ENCODE measurements around the gene DIAPH3.

The DIAPH3 gene

GRCh38 chr13:59890054-59890453, 273.7 kb downstream of the DIAPH3 start:
- no peak for DNase-seq
- intact Hi-C loops (cut with DNase I): no loop called here

DNA sequence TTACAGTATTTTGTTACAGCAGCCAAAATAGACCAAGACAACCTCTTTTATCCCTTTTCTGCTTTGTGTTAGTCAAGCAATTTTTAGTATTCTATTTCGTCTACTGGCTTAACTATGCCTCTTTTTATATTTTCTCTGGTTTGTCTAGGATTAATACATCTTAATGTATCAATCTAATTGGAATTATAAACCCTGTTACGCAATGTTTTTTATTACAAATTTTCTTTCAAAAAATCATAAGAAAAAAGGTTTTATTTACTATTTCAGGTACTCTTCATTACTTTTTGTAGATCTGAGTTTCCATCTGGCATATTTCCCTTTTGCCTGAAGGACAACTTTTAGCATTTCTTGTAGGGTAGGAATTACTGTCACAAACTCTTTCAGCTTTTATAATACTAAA, 275.3 kb downstream of the DIAPH3 start:
- intact Hi-C loops (cut with DNase I): no loop called here
- no peak for DNase-seq

DNA sequence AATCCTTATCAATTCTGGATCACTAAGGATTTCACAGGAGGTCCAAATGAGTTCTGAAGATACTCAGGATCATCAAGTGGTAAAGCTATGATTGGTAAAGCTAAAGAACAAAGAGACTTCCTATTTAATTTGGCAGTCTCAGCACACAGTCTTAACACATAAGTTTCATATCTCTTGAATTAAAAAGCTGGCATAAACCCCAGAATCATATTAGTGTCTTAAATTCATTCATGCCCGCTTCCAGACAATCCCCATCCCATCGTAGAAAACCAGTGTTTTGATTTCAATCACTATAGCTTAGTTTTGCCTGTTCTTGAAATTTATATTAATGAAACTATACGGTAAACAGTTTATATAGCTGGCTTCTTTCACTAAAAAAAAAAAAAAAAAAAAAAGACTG, 278.7 kb downstream of the DIAPH3 start:
- no peak for DNase-seq
- intact Hi-C loops (cut with DNase I): no loop called here

GRCh38 chr13:59883885-59884284, 279.8 kb downstream of the DIAPH3 start:
- intact Hi-C loops (cut with DNase I): no loop called here

DNA sequence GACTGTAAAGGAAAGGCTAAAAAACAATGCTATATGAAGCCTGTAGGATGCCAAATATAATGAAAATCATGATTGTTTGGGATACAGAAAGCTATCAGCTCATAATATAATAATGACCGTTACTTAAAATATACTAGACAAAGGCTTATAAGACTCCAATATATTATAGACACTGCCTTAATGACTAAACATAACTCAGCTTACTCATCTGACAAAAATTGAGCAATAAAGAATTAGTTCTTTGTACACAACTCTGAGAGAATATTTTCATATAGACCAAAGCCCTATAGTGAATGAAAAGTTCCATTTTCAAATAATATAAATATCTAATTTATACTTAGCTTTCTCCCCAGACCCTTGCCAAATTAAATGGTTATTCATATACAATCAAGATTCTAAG, 283.3 kb downstream of the DIAPH3 start:
- intact Hi-C loops (cut with DNase I): no loop called here
- DNase-seq: no peak

More at GRCh38 chr13:59883885-59884284, 279.8 kb downstream of the DIAPH3 start:
- DNase-seq: no peak

- intact Hi-C loops (cut with DNase I): no loop called here
- no peak for DNase-seq
These were observed 284.4 kb downstream of the DIAPH3 start for GRCh38 chr13:59879281-59879680.

DNA sequence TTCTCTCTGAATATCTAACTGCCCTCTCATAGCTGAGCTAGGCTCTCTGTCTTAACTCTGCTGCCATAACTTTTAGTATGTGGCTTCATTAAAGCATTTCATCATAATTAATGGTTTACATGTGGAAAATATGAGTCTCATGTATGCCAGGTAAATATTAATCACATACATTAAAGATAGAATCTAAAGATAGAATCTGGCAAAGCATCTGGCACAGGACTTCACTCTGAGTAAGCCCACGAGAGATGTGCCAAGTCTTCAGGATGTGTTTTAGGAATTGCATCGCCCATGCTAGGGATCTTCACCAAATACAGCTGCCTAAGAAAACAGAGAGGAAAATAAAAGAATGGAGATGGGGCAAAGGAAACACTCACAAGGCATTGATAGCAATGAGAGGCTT, 285.8 kb downstream of the DIAPH3 start:
- DNase-seq: no peak
- intact Hi-C loops (cut with DNase I): no loop called here

DNA sequence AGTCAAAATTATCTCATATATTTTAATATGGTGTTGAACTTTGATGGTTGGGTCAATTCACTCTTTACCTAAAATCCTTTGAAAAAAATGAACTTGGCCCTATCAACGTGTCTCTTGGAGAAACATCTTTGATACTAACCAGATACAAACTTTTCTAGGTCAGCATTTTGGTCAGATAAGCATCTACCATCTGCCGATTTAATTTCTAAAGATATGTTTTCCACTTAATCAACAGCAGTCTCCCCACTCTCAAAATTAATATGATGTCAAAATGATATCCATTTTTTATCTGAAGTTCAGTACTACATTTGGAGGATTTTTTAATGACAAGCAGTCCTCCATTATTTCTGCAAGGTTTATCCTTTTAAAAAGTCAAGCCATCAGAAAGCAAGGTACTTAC, 288.8 kb downstream of the DIAPH3 start:
- no peak for DNase-seq
- intact Hi-C loops (cut with DNase I): no loop called here

DNA sequence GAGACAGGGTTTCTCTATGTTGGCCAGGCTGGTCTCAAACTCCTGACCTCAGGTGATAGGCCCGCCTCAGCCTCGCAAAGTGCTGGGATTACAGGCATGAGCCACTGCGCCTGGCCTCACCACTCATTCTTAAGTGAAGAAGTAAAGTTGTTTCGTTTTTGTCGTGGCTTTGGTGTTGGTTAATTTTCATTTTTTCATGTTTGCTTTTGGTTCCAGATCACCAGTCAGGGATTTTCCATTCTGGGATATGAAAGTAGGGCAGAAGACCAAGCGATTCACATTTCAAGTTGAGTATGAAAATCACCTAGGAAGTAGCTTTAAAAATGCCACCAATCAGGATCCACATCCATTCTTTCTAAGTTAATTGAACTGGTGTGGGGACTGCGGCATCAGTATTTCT, 289.9 kb downstream of the DIAPH3 start:
- peak in 1 of 10 donors; percentile 45 for DNase-seq
- intact Hi-C loops (cut with DNase I): no loop called here

DNA sequence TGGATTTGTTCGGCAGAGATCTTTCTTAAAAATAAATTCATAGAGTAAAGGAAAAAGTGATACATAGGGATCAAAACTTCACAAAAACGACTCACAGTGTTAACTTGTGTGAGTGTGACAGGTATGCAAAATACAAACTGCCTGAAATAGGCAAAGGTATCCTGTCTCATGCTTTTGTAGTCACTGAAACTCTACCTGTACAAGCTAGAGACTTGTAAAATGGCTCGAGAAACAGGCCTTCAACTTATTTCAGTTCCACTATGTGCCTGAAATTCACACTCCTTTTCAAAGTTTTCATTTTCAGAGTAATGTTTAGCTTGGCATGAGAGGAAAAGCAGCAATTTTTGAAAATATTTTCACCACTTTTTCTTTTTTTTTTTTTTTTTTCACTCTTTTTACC, 290.4 kb downstream of the DIAPH3 start:
- DNase-seq: no peak
- intact Hi-C loops (cut with DNase I): no loop called here

DNA sequence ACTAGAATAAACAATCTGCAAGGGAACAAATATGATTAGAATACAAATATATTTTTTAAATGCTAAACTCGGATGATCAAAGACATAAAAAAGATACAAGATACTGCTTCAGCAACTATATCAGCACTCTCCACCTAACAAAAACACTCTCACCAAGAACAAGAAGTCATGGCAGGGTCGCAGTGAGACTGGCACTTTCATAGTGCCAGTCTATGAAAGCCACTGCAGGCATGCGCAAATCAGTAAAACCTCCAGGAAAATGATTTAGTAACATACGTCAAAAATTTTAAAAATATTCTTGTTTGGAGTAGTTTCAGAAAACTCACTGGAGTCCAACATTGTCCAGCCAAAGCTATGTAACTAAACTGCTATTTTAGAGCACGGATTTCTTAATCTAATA, 295.9 kb downstream of the DIAPH3 start:
- intact Hi-C loops (cut with DNase I): no loop called here
- DNase-seq: no peak

- DNase-seq: no peak
- intact Hi-C loops (cut with DNase I): no loop called here
These were observed 298.3 kb downstream of the DIAPH3 start for GRCh38 chr13:59865398-59865797.

- intact Hi-C loops (cut with DNase I): no loop called here
- DNase-seq: no peak
These were observed 300.1 kb downstream of the DIAPH3 start for GRCh38 chr13:59863621-59864020.

DNA sequence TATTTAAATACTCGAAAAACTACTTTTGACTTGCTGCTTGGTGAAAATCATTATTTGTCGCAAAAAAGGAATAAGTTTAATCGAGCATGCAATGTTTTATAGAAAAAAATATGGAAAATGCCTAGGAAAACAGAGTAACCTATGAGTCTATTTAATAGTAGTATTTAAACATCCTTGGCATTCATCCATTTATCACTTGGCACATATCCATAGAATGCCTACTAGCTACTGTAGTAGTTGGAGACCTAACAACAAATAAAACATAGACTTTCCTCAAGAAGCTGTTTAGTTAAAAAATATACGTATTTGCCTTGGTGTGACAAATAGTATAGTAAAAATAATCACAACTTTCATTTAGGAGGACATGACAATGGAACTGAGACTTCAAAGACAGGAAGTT, 302.1 kb downstream of the DIAPH3 start:
- no peak for DNase-seq
- intact Hi-C loops (cut with DNase I): no loop called here

DNA sequence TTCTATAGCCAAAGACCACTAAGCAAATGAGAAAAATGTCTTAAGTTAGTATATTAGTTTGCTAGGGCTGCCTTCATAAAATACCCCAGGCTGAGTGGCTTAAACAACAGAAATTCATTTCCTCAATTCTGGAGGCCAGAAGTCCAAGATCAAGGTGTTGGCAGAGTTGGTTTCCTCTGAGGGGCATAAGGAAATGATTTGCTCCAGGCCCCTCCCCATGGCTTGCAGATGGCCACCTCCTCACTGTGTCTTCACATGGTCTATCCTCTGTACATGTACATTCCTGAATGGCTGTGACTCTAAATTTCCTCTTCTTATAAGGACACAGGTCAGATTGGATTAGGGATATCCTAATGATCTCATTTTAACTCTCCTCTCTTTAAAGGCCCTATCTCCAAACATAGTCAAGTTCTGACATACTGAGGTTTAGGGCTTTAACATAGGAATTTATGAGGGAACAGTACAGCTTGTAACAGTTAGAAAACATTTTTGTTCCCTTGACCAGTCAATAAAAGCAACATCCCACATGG, 307.4 kb downstream of the DIAPH3 start:
- intact Hi-C loops (cut with DNase I): no loop called here
- DNase-seq: no peak

GRCh38 chr13:59846845-59847620, 316.7 kb downstream of the DIAPH3 start:
- intact Hi-C loops (cut with DNase I): no loop called here
- no peak for DNase-seq

GRCh38 chr13:59843040-59843439, 320.7 kb downstream of the DIAPH3 start:
- intact Hi-C loops (cut with DNase I): no loop called here
- DNase-seq: no peak

DNA sequence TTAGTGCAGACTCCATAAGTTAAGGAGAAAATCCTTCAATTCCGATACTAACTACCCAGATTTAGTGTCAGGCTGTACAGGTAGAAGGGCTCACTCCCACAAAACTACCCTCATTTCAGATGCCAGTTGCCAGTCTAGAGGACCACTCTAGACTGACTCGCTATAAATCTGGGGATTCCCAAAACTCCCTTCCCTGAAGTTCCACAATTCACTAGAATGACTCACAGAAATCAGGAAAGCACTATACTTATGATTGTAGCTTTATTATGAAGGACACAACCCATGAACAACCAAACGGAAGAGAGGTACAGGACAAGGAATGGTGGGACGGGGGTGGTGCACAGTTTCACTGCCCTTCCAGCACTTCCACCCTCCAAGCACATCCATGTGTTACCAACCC, 321.2 kb downstream of the DIAPH3 start:
- DNase-seq: no peak
- intact Hi-C loops (cut with DNase I): no loop called here

- DNase-seq: no peak
- intact Hi-C loops (cut with DNase I): no loop called here
These were observed 324.5 kb downstream of the DIAPH3 start for GRCh38 chr13:59839186-59839585.

DNA sequence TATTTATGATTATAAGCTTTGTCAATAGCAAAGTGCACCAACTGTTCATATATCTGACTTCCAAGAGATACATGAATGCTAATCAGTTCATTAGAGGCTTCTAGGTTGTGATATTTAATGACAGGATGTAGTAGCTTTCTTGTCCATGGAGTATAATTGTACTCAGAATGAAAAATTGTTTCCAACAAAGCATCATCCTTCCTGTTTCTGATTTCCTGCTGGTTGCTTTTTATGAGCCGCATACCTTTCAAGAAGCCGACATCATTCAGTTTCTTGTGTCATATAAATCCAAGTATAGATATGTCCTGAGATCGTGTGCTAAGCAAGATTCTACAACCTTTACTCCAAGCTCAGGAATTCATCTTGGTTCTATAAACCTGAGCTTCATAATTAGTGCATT, 326.6 kb downstream of the DIAPH3 start:
- intact Hi-C loops (cut with DNase I): no loop called here
- DNase-seq: no peak

DNA sequence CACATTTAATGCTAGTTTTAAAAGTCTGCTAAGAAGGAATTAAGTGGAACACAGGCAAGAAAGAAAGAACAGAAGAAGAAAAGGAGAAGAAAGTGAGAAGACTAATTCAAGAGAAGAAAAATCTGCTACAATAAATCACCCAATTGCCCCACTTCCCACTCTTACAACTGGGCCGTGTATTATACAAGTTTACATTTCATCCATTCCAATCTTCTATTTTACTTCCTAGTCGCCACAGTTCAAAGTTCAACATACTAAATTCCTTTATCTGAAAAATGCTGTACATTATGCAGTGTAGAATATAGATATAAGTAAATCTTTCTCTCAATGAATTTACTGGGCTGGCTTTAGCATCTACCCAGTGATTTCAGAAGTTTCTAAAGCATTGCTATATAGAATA, 328.2 kb downstream of the DIAPH3 start:
- intact Hi-C loops (cut with DNase I): no loop called here
- DNase-seq: no peak

DNA sequence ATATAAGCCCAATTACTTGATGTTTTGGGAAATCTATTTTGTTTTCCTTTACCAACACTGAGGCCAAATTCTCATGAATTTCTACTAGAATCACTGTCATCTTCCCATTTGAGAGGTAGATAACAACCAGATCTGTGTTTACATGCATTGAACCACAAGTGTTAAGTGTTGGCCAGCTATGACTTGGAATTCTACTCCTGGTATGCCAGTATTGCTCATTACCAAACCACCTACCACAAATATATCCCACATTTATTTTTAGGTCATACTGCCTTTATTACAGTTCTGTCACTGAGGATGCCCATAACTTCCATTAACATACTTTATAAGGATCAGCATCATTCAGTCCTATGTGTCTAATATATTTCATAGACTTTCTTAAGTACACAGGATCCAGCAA, 328.9 kb downstream of the DIAPH3 start:
- DNase-seq: no peak
- intact Hi-C loops (cut with DNase I): no loop called here

DNA sequence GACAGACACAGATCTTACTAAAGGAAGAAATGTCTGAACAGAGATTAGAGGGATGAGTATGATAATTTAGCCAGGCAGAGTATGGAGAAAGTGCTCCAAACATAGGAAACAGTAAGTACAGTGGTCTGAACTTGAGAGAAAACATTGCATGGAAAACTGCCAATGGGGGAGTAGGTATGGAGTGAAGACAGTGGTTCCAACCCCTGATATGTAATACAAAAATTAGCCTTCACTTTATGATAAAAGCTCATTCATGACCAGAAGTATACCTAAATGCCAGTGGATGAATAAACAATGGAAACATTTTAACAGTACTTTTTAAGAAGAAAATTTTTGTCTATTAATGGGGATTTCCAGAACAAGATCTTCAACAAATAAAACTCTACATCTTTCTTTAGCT, 334.0 kb downstream of the DIAPH3 start:
- intact Hi-C loops (cut with DNase I): no loop called here

More for the DNA sequence above, 334.0 kb downstream of the DIAPH3 start:
- no peak for DNase-seq

Measured in posterior cingulate gyrus (tissue), 11 donors.